ENCODE measurements around the gene BLVRB.

The BLVRB gene

GRCh38 chr19:40407714-40408597 lies 57.6 kb downstream of the BLVRB start:
- peaks cover 3% of the 10 kb centered on the region for H3K27me3 ChIP-seq (ENCODE audit: insufficient read depth, poor library complexity, severe bottlenecking)
- peak; percentile 78 for TF ChIP-seq SPI1 (IDR thresholded peaks at IDR 0.05; ENCODE audit: borderline replicate concordance, low read depth)
- TF ChIP-seq, protein P1, sequence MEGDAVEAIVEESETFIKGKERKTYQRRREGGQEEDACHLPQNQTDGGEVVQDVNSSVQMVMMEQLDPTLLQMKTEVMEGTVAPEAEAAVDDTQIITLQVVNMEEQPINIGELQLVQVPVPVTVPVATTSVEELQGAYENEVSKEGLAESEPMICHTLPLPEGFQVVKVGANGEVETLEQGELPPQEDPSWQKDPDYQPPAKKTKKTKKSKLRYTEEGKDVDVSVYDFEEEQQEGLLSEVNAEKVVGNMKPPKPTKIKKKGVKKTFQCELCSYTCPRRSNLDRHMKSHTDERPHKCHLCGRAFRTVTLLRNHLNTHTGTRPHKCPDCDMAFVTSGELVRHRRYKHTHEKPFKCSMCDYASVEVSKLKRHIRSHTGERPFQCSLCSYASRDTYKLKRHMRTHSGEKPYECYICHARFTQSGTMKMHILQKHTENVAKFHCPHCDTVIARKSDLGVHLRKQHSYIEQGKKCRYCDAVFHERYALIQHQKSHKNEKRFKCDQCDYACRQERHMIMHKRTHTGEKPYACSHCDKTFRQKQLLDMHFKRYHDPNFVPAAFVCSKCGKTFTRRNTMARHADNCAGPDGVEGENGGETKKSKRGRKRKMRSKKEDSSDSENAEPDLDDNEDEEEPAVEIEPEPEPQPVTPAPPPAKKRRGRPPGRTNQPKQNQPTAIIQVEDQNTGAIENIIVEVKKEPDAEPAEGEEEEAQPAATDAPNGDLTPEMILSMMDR (IDR thresholded peaks at IDR 0.05; ENCODE audit: insufficient read depth, low read length): no peak
- DNase-seq (ENCODE audit: low read depth in 1 of 2, low spot score in 1 of 2): peak in 1 of 2 experiments; percentile 54
- H3K27ac ChIP-seq (replicated peaks): no peak overlapping the region
- H3K4me3 ChIP-seq (replicated peaks; ENCODE audit: insufficient read depth, low read length): peak overlapping the region; percentile 15; the same call in 1 of the 2 replicates

DNA sequence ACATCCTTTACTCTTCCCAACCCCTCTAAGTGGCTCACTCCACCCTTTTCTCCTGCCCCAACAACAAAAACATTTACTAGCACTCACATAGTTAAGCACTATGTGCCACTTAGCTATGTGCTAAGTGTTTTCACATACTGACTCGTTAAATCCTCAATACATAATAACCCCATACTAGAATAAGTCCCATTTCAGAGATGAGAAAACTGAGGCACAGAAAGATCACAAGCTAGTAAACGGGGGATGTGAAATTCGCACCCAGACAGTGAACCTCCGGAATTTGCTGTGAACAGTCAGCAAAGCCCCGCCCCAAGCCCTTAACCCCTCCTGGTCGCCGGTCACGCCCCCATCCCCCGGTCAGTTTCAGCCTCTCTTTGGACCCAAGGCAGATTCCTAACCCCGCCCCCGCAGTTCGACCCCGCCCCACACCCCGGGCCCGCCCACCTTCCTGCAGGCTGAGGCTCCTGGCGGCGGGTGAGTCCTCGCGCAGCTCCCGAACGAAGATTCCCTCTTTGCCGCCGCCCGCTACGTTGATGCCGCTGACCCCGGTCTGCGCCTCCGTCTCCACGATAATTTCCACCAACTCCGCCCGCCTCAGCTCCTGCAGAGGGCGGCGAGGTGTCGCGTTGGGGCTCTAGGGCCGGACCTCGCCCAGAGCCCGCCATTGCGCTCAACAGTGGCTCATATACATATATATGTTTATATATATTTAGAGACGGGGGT lies 62.1 kb downstream of the BLVRB start:
- Histone ChIP-seq H3K27ac (replicated peaks) (no peak overlapping the region), H3K27me3 (ENCODE audit: insufficient read depth, poor library complexity, severe bottlenecking) (peaks cover 13% of the 10 kb centered on the region), H3K4me3 (replicated peaks; ENCODE audit: insufficient read depth, low read length) (peak overlapping the region; percentile 48)
- TF ChIP-seq POLR2AphosphoS5 (IDR thresholded peaks at IDR 0.05; ENCODE audit: low read depth): no peak
- TF ChIP-seq SPI1 (IDR thresholded peaks at IDR 0.05; ENCODE audit: borderline replicate concordance, low read depth): no peak
- TF ChIP-seq, protein P1 (IDR thresholded peaks at IDR 0.05; ENCODE audit: insufficient read depth, low read length): no peak
- TF ChIP-seq REST (IDR thresholded peaks at IDR 0.05; ENCODE audit: insufficient replicate concordance, low read depth): no peak
- TF ChIP-seq GABPA (IDR thresholded peaks at IDR 0.05; ENCODE audit: low read depth): no peak
- peak; percentile 51 to 72 for DNase-seq (ENCODE audit: low read depth in 1 of 2, low spot score in 1 of 2)

GRCh38 chr19:40400559-40400958 lies 65.0 kb downstream of the BLVRB start:
- no peak for DNase-seq (ENCODE audit: low read depth in 1 of 2, low spot score in 1 of 2)
- TF ChIP-seq, protein P1 (IDR thresholded peaks at IDR 0.05; ENCODE audit: insufficient read depth, low read length): no peak
- no peak for TF ChIP-seq SPI1 (IDR thresholded peaks at IDR 0.05; ENCODE audit: borderline replicate concordance, low read depth)
- no peak for TF ChIP-seq GABPA (IDR thresholded peaks at IDR 0.05; ENCODE audit: low read depth)
- no peak for TF ChIP-seq REST (IDR thresholded peaks at IDR 0.05; ENCODE audit: insufficient replicate concordance, low read depth)
- no peak for TF ChIP-seq POLR2AphosphoS5 (IDR thresholded peaks at IDR 0.05; ENCODE audit: low read depth)
- Histone ChIP-seq H3K4me3 (replicated peaks; ENCODE audit: insufficient read depth, low read length) (no peak overlapping the region), H3K27me3 (ENCODE audit: insufficient read depth, poor library complexity, severe bottlenecking) (peaks cover 24% of the 10 kb centered on the region), H3K27ac (replicated peaks) (no peak overlapping the region)
